ENCODE measurements around the gene SLC10A1.

- TF ChIP-seq CTCF (conservative IDR thresholded peaks at IDR 0.05; ENCODE audit: low read depth, low read length) (no peak), EZH2 (IDR thresholded peaks at IDR 0.05; ENCODE audit: borderline replicate concordance, low read depth, low read length, poor library complexity, severe bottlenecking) (no peak)
These were observed 42.6 kb downstream of the SLC10A1 start for GRCh38 chr14:69754487-69754886.

All from A673 (cell line).